Subcutaneous adipose tissue (tissue), 4 donors: Measurements from ENCODE around the gene ZSWIM3. TPM values are rescaled to one million over a fixed set of nuclear protein-coding genes. Genes with fewer than 3 reads are reported as not detected.

Source experiments
- CTCF ChIP-seq: fragments of 450-650 bp; IDR thresholded peaks from one replicate; pipeline ENCODE4 v1.5.1; 2016; ENCODE audit warnings: low read depth, mild to moderate bottlenecking, control low read depth, antibody characterized with exemption, moderate library complexity
- total RNA-seq, 4 donors: library from RNA; depleted of rRNA; stranded (reverse); fragments of >200 nt; gene quantifications; one replicate each; pipeline ENCODE4 v1.1.0, GENCODE V29; 2016

The ZSWIM3 gene
- total RNA-seq, 4 donors from 2014 or later = 2.1 to 4.4 (median 2.7) TPM

- no peak for TF ChIP-seq CTCF
Measured at GRCh38 chr20:45816951-45817350, 40.5 kb upstream of the ZSWIM3 start.

GRCh38 chr20:45817376-45818194 is 39.8 kb upstream of the ZSWIM3 start:
- TF ChIP-seq CTCF = no peak

- no peak for TF ChIP-seq CTCF
Measured at GRCh38 chr20:45818239-45818638, 39.2 kb upstream of the ZSWIM3 start.

GRCh38 chr20:45819466-45819865 is 37.9 kb upstream of the ZSWIM3 start:
- TF ChIP-seq CTCF = no peak

- no peak for TF ChIP-seq CTCF
Measured at GRCh38 chr20:45821947-45822346, 35.5 kb upstream of the ZSWIM3 start.

GRCh38 chr20:45822857-45823256 is 34.6 kb upstream of the ZSWIM3 start:
- TF ChIP-seq CTCF = no peak

- TF ChIP-seq CTCF = no peak
Measured at GRCh38 chr20:45823949-45824835, 33.2 kb upstream of the ZSWIM3 start.
